IPS-NIHi11 (cell line): Measurements from ENCODE around the gene GAB3.
A peak's percentile ranks its signal among the peaks of the same experiment; 100 is the strongest.

Experiments used
- DNase-seq: peaks from one replicate; pipeline ENCODE4 v3.0.0; 2012; ENCODE audit warnings: mixed read lengths, low spot score

Gene GAB3

GRCh38 chrX:154750301-154751202, at the start of gene GAB3:
Gene GAB3 (minus strand): TSS chrX:154751077. CDS start chrX:154751025, 52 bp downstream.
- peak; percentile 28 for DNase-seq

GRCh38 chrX:154799556-154800348, 48.9 kb upstream of the GAB3 start:
- peak; percentile 26 for DNase-seq

- DNase-seq = no peak
Observed at GRCh38 chrX:154797006-154797405, 46.1 kb upstream of the GAB3 start.

- DNase-seq = no peak
Observed at GRCh38 chrX:154795016-154795415, 44.1 kb upstream of the GAB3 start.

- no peak for DNase-seq
Observed at GRCh38 chrX:154793084-154793795, 42.4 kb upstream of the GAB3 start.

- DNase-seq = no peak
Observed at GRCh38 chrX:154791939-154792338, 41.1 kb upstream of the GAB3 start.

- no peak for DNase-seq
Observed at GRCh38 chrX:154791467-154791866, 40.6 kb upstream of the GAB3 start.

GRCh38 chrX:154785716-154786115, 34.8 kb upstream of the GAB3 start:
- DNase-seq = no peak

- no peak for DNase-seq
Observed at GRCh38 chrX:154784149-154784995, 33.5 kb upstream of the GAB3 start.

- no peak for DNase-seq
Observed at GRCh38 chrX:154780968-154781367, 30.1 kb upstream of the GAB3 start.

- DNase-seq = no peak
Observed at GRCh38 chrX:154779261-154779660, 28.4 kb upstream of the GAB3 start.

GRCh38 chrX:154776753-154777152, 25.9 kb upstream of the GAB3 start:
- no peak for DNase-seq

- peak; percentile 28 for DNase-seq
Observed at GRCh38 chrX:154775419-154776349, 24.8 kb upstream of the GAB3 start.

- no peak for DNase-seq
Observed at GRCh38 chrX:154774622-154775021, 23.7 kb upstream of the GAB3 start.

- peak; percentile 90 for DNase-seq
Observed at GRCh38 chrX:154762537-154763296, 11.8 kb upstream of the GAB3 start, which contains the start of gene DKC1. Gene DKC1 (plus strand): TSS chrX:154762864. CDS start chrX:154762966, 102 bp downstream.

GRCh38 chrX:154761977-154762536, 11.2 kb upstream of the GAB3 start:
- no peak for DNase-seq

GRCh38 chrX:154758696-154759095, 7.8 kb upstream of the GAB3 start:
- no peak for DNase-seq

- DNase-seq = no peak
Observed at GRCh38 chrX:154751669-154752271, 893 bp upstream of the GAB3 start.
